SK-N-MC (cell line): ENCODE data around the gene NDNF.
A peak's percentile ranks its signal among the peaks of the same experiment; 100 is the strongest.

Source experiments
- DNase-seq: peaks from one replicate; pipeline ENCODE4 v3.0.0-alpha.2; 2011; ENCODE audit warnings: low read depth, low spot score
- H3K27ac ChIP-seq: fragments of 200-600 bp; sonication (generic); 2 replicates; pipeline ENCODE4 v1.5.1; 2016; ENCODE audit warnings: mixed run types
- H3K36me3 ChIP-seq: fragments of 200-600 bp; sonication (generic); 2 replicates; pipeline ENCODE4 v1.6.1; 2017; ENCODE audit warnings: antibody characterized with exemption, low read length, mixed read lengths; ENCODE audit not compliant: insufficient read depth
- H3K4me3 ChIP-seq: fragments of 200-600 bp; sonication (generic); 2 replicates; pipeline ENCODE4 v1.5.1; 2016
- H3K9ac ChIP-seq: fragments of 200-600 bp; sonication (generic); 2 replicates; pipeline ENCODE4 v1.8.0; 2017; ENCODE audit warnings: mixed run types, mixed read lengths; ENCODE audit not compliant: insufficient read length
- H3K9me3 ChIP-seq: fragments of 200-600 bp; sonication (generic); 2 replicates; pipeline ENCODE4 v1.6.1; 2017; ENCODE audit warnings: low read depth, mild to moderate bottlenecking, antibody characterized with exemption, low read length, moderate library complexity, mixed read lengths
- EZH2 ChIP-seq: fragments of 200-600 bp; sonication (generic); IDR thresholded peaks from one replicate; pipeline ENCODE4 v1.6.1; 2017; ENCODE audit warnings: antibody characterized with exemption
- FOXP2 ChIP-seq: optimal IDR thresholded peaks from 2 replicates; pipeline ENCODE3; 2011; ENCODE audit warnings: mild to moderate bottlenecking, moderate library complexity; ENCODE audit not compliant: insufficient read depth; ENCODE audit errors: extremely low read length, control extremely low read depth
- POLR2AphosphoS5 ChIP-seq: IDR thresholded peaks from 2 replicates; pipeline ENCODE4 v1.6.1; 2012; ENCODE audit warnings: mild to moderate bottlenecking, low read depth, low read length, borderline replicate concordance

Gene NDNF

GRCh38 chr4:121048165-121048564 lies 24.2 kb downstream of the NDNF start:
- no peaks in the 10 kb centered on the region for H3K9me3 ChIP-seq
- H3K27ac ChIP-seq: no peak overlapping the region
- H3K9ac ChIP-seq: no peak overlapping the region
- DNase-seq: no peak
- H3K36me3 ChIP-seq: no peaks in the 10 kb centered on the region
- TF ChIP-seq EZH2 (no peak), FOXP2 (no peak), POLR2AphosphoS5 (no peak)
- H3K4me3 ChIP-seq: no peak overlapping the region

- TF ChIP-seq POLR2AphosphoS5 (no peak), FOXP2 (no peak), EZH2 (no peak)
- no peak overlapping the region for H3K27ac ChIP-seq
- no peak for DNase-seq
Measured at GRCh38 chr4:121041307-121042090, 30.8 kb downstream of the NDNF start.

GRCh38 chr4:121034017-121034416 lies 38.3 kb downstream of the NDNF start:
- peak; percentile 78 for DNase-seq
- TF ChIP-seq EZH2: no peak
- TF ChIP-seq POLR2AphosphoS5: no peak
- no peak for TF ChIP-seq FOXP2
- Histone ChIP-seq H3K36me3 (no peaks in the 10 kb centered on the region), H3K27ac (0 out of 2 replicates have a peak overlapping the region, but pooled peaks have one; percentile 21), H3K9ac (no peak overlapping the region), H3K4me3 (no peak overlapping the region), H3K9me3 (no peaks in the 10 kb centered on the region)

More at GRCh38 chr4:121041307-121042090, 30.8 kb downstream of the NDNF start:
- H3K9ac ChIP-seq: no peak overlapping the region
- no peaks in the 10 kb centered on the region for H3K9me3 ChIP-seq
- no peak overlapping the region for H3K4me3 ChIP-seq
- no peaks in the 10 kb centered on the region for H3K36me3 ChIP-seq

- Histone ChIP-seq H3K9me3 (no peaks in the 10 kb centered on the region), H3K27ac (no peak overlapping the region), H3K4me3 (no peak overlapping the region), H3K36me3 (no peaks in the 10 kb centered on the region), H3K9ac (no peak overlapping the region)
- TF ChIP-seq FOXP2 (no peak), EZH2 (no peak), POLR2AphosphoS5 (no peak)
- no peak for DNase-seq
Measured at GRCh38 chr4:121030711-121031110, 41.6 kb downstream of the NDNF start.

- no peak for TF ChIP-seq POLR2AphosphoS5
- no peak for TF ChIP-seq EZH2
- no peak for TF ChIP-seq FOXP2
- no peak overlapping the region for H3K27ac ChIP-seq
- DNase-seq: no peak
- H3K9ac ChIP-seq: no peak overlapping the region
- H3K36me3 ChIP-seq: no peaks in the 10 kb centered on the region
- no peak overlapping the region for H3K4me3 ChIP-seq
- H3K9me3 ChIP-seq: no peaks in the 10 kb centered on the region
Measured at GRCh38 chr4:121030131-121030530, 42.2 kb downstream of the NDNF start.

GRCh38 chr4:121026034-121026433 lies 46.3 kb downstream of the NDNF start:
- H3K9me3 ChIP-seq: no peaks in the 10 kb centered on the region
- TF ChIP-seq EZH2 (no peak), FOXP2 (no peak), POLR2AphosphoS5 (no peak)
- H3K27ac ChIP-seq: no peak overlapping the region
- DNase-seq: no peak
- H3K4me3 ChIP-seq: no peak overlapping the region
- no peak overlapping the region for H3K9ac ChIP-seq
- H3K36me3 ChIP-seq: no peaks in the 10 kb centered on the region

- Histone ChIP-seq H3K27ac (no peak overlapping the region), H3K4me3 (no peak overlapping the region), H3K9ac (no peak overlapping the region), H3K9me3 (no peaks in the 10 kb centered on the region), H3K36me3 (no peaks in the 10 kb centered on the region)
- no peak for DNase-seq
- TF ChIP-seq FOXP2 (no peak), EZH2 (no peak), POLR2AphosphoS5 (no peak)
Measured at GRCh38 chr4:121025540-121025939, 46.8 kb downstream of the NDNF start.

GRCh38 chr4:121018543-121018942 lies 53.8 kb downstream of the NDNF start:
- TF ChIP-seq POLR2AphosphoS5 (no peak), EZH2 (no peak), FOXP2 (no peak)
- DNase-seq: no peak
- Histone ChIP-seq H3K4me3 (no peak overlapping the region), H3K36me3 (no peaks in the 10 kb centered on the region), H3K9me3 (no peaks in the 10 kb centered on the region), H3K27ac (no peak overlapping the region), H3K9ac (no peak overlapping the region)

GRCh38 chr4:121016611-121017010 lies 55.7 kb downstream of the NDNF start:
- TF ChIP-seq FOXP2: no peak
- TF ChIP-seq EZH2: no peak
- TF ChIP-seq POLR2AphosphoS5: no peak
- H3K9me3 ChIP-seq: no peaks in the 10 kb centered on the region
- no peak overlapping the region for H3K27ac ChIP-seq
- no peak overlapping the region for H3K4me3 ChIP-seq
- no peak for DNase-seq
- no peak overlapping the region for H3K9ac ChIP-seq
- no peaks in the 10 kb centered on the region for H3K36me3 ChIP-seq
